Left hindlimb (tissue), 1 donor: ENCODE data around the gene PPP1R9A.
A peak's percentile ranks its signal among the peaks of the same experiment; 100 is the strongest.

ENCODE experiments used
- DNase-seq: peaks from one replicate; pipeline ENCODE4 v3.0.0-alpha.2; 2018

PPP1R9A gene

GRCh38 chr7:94907026-94907810, at the start of gene PPP1R9A:
Gene PPP1R9A (plus strand): TSS chr7:94907594. CDS start chr7:94910114, 2,520 bp downstream.
- DNase-seq: peak; percentile 40

- no peak for DNase-seq
These were observed 36.3 kb upstream of the PPP1R9A start for GRCh38 chr7:94871132-94871531.

GRCh38 chr7:94873239-94873638, 34.2 kb upstream of the PPP1R9A start:
- DNase-seq: no peak

- DNase-seq: no peak
These were observed 33.2 kb upstream of the PPP1R9A start for GRCh38 chr7:94874036-94874785.

GRCh38 chr7:94875201-94875600, 32.2 kb upstream of the PPP1R9A start:
- DNase-seq: no peak

GRCh38 chr7:94877731-94878670, 29.4 kb upstream of the PPP1R9A start:
- no peak for DNase-seq

GRCh38 chr7:94882891-94883290, 24.5 kb upstream of the PPP1R9A start:
- no peak for DNase-seq

- no peak for DNase-seq
These were observed 23.8 kb upstream of the PPP1R9A start for GRCh38 chr7:94883616-94884015.

- no peak for DNase-seq
These were observed 18.8 kb upstream of the PPP1R9A start for GRCh38 chr7:94888551-94888950.

- no peak for DNase-seq
These were observed 18.3 kb upstream of the PPP1R9A start for GRCh38 chr7:94888995-94889523.

- DNase-seq: no peak
These were observed 17.2 kb upstream of the PPP1R9A start for GRCh38 chr7:94890216-94890615.

- DNase-seq: no peak
These were observed 13.7 kb upstream of the PPP1R9A start for GRCh38 chr7:94893661-94894060.

- no peak for DNase-seq
These were observed 9.9 kb upstream of the PPP1R9A start for GRCh38 chr7:94897541-94897940.

GRCh38 chr7:94898340-94898739, 9.1 kb upstream of the PPP1R9A start:
- no peak for DNase-seq

- DNase-seq: no peak
These were observed 5.4 kb upstream of the PPP1R9A start for GRCh38 chr7:94901981-94902380.

GRCh38 chr7:94903971-94904370, 3.4 kb upstream of the PPP1R9A start:
- no peak for DNase-seq

GRCh38 chr7:94904982-94905381, 2.4 kb upstream of the PPP1R9A start:
- DNase-seq: no peak

GRCh38 chr7:94906065-94906851, 1.1 kb upstream of the PPP1R9A start:
- DNase-seq: no peak

- peak; percentile 69 for DNase-seq
These were observed 473 bp downstream of the PPP1R9A start for GRCh38 chr7:94907811-94908322.

GRCh38 chr7:94908323-94909178, 1.2 kb downstream of the PPP1R9A start:
- DNase-seq: peak; percentile 71

- DNase-seq: no peak
These were observed 1.7 kb downstream of the PPP1R9A start for GRCh38 chr7:94909179-94909466.
